Spinal cord (tissue), 9 donors: ENCODE measurements around the gene GTF2H2C_2.
"Not testable (repeated sequence)": the region's sequence is repeated elsewhere in the genome, so short reads cannot be mapped to it uniquely, and the experiment has no call there.

Experiments used
- DNase-seq, 6 donors: peaks; one replicate each; pipeline versions ENCODE4 v3.0.0 to v3.0.0-alpha.2; 2013 to 2015; ENCODE audit warnings: low spot score in 6 of 6, low read depth in 4 of 6
- H3K27ac ChIP-seq: one replicate; pipeline ENCODE4 v1.5.1; 2013; ENCODE audit warnings: low read depth, low read length, control low read depth
- H3K27me3 ChIP-seq: one replicate; pipeline ENCODE4 v1.6.1; 2013; ENCODE audit warnings: low read length; ENCODE audit not compliant: control insufficient read depth, insufficient read depth
- H3K36me3 ChIP-seq: one replicate; pipeline ENCODE4 v1.6.1; 2013; ENCODE audit warnings: low read length; ENCODE audit not compliant: control insufficient read depth, insufficient read depth
- H3K4me1 ChIP-seq: one replicate; pipeline ENCODE4 v1.6.1; 2013; ENCODE audit warnings: low read length; ENCODE audit not compliant: control insufficient read depth, insufficient read depth
- H3K4me3 ChIP-seq: one replicate; pipeline ENCODE4 v1.5.1; 2013; ENCODE audit warnings: low read depth, low read length, control low read depth
- H3K9me3 ChIP-seq: one replicate; pipeline ENCODE4 v1.6.1; 2013; ENCODE audit warnings: low read length; ENCODE audit not compliant: control insufficient read depth, insufficient read depth
- WGBS: methylation state at CpG from one replicate; pipeline ENCODE4 v1.1.5; 2013; ENCODE audit warnings: missing lambda C conversion rate; ENCODE audit not compliant: insufficient coverage; 5-methylcytosine and 5-hydroxymethylcytosine counted together
- donor health status: healthy.

Gene GTF2H2C_2

DNA sequence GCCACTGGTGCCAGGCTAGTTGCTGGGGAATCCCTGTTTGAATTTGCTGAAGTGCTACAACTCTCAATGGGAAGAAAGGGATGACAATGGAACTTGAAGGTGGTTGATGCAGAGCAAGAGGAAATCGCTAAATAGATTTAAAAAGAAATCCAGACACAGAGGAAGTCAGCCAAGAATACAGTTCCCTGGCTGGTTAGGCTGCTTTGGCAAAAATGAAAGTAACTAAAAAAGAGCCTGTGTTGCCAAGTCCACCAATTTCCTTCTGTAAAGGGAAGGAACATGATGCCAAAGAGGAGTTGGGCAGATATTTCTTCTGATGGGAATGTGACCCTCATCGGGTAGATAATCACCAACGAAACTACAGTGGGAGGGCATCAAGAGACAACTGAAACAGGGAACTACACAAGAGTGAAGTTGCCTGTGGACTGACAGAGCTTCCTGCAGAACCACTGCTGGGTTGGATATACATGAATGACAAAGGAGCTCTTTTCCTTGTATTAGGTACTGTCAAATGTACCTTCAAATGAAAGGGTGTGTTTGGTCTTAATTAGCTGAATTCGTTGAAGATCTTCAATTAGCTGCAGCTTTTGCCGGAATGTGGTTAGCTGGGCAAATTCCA, 49.0 kb downstream of the GTF2H2C_2 start:
- H3K27ac ChIP-seq, H3K4me1 ChIP-seq, H3K4me3 ChIP-seq, H3K36me3 ChIP-seq, DNase-seq, H3K27me3 ChIP-seq, H3K9me3 ChIP-seq: not testable (repeated sequence)
- whole genome bisulfite sequencing = no CpG with 5 or more reads among the region's 5 CpGs

DNA sequence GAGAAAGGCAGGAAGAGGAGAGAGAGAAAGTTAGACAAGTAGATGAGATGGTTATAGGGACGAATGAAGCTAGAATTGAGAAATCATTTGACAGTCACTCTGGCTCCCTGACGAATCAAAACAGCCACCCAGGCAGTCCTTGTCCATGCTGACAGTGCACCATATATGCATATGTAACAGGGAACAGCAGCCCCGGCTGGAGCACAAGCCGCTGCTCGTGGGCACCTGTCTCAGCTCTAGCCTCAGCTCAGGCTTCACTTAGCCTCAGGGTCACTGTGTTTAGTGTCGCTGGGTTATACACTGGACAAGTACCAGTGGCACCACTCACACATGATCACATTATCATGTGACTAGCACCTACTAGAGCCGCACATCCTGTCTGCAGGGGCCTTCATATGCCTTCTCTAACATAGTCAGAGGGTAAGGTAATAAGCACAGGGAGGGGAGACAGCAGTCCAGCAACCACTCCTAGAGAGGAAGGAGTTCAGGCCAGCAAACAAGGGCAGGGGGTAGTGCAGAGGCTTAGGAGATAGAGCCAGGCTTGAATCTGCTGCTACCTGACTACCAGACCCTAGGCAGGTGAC, 54.9 kb downstream of the GTF2H2C_2 start:
- H3K4me1 ChIP-seq, H3K27me3 ChIP-seq, H3K9me3 ChIP-seq, H3K4me3 ChIP-seq, H3K36me3 ChIP-seq, H3K27ac ChIP-seq, DNase-seq: not testable (repeated sequence)
- WGBS = no CpG with 5 or more reads among the region's 7 CpGs
